Keratinocyte (primary cell): ENCODE measurements around the gene GYG1.

Experiments used
- EZH2 ChIP-seq: IDR thresholded peaks from one replicate; pipeline ENCODE4 v1.6.1; 2012; ENCODE audit warnings: inconsistent platforms, mild to moderate bottlenecking, low read length, moderate library complexity
- TF ChIP-seq, protein P1 (sequence below), 3 experiments: IDR thresholded peaks in 1 of 3; conservative IDR thresholded peaks in 1 of 3; optimal IDR thresholded peaks in 1 of 3; 2 replicates in 2 of 3; 3 replicates in 1 of 3; pipeline versions ENCODE3 to v1.5.1; 2011; ENCODE audit warnings: low read length in 3 of 3, mild to moderate bottlenecking in 3 of 3, moderate library complexity in 2 of 3, control low read depth in 1 of 3, inconsistent platforms in 1 of 3; ENCODE audit not compliant: insufficient read depth in 2 of 3; ENCODE audit errors: extremely low read depth in 1 of 3

GRCh38 chr3:148968321-148968720, 23.0 kb upstream of the GYG1 start:
- TF ChIP-seq EZH2: no peak
- TF ChIP-seq, protein P1, sequence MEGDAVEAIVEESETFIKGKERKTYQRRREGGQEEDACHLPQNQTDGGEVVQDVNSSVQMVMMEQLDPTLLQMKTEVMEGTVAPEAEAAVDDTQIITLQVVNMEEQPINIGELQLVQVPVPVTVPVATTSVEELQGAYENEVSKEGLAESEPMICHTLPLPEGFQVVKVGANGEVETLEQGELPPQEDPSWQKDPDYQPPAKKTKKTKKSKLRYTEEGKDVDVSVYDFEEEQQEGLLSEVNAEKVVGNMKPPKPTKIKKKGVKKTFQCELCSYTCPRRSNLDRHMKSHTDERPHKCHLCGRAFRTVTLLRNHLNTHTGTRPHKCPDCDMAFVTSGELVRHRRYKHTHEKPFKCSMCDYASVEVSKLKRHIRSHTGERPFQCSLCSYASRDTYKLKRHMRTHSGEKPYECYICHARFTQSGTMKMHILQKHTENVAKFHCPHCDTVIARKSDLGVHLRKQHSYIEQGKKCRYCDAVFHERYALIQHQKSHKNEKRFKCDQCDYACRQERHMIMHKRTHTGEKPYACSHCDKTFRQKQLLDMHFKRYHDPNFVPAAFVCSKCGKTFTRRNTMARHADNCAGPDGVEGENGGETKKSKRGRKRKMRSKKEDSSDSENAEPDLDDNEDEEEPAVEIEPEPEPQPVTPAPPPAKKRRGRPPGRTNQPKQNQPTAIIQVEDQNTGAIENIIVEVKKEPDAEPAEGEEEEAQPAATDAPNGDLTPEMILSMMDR (optimal IDR thresholded peaks at IDR 0.05 in 1 of 3, IDR thresholded peaks at IDR 0.05 in 1 of 3, conservative IDR thresholded peaks at IDR 0.05 in 1 of 3; ENCODE audit: extremely low read depth in 1 of 3, insufficient read depth in 2 of 3, low read length in 3 of 3): no peak
